Esophagus (tissue), 2 donors: ENCODE data around the gene EIF1. TPM values are rescaled to one million over a fixed set of nuclear protein-coding genes. Genes with fewer than 3 reads are reported as not detected.
"Not testable (repeated sequence)": the region's sequence is repeated elsewhere in the genome, so short reads cannot be mapped to it uniquely, and the experiment has no call there.

Experiments used
- H3K27ac ChIP-seq, 2 donors: one replicate each; pipeline ENCODE4 v1.5.1; 2013; ENCODE audit warnings: low read depth in 2 of 2, mild to moderate bottlenecking in 2 of 2, inconsistent platforms in 1 of 2, low read length in 1 of 2, moderate library complexity in 1 of 2
- H3K27me3 ChIP-seq, 2 donors: one replicate each; pipeline ENCODE4 v1.6.1; 2013; ENCODE audit warnings: low read length in 2 of 2, control low read depth in 1 of 2, mild to moderate bottlenecking in 1 of 2; ENCODE audit not compliant: insufficient read depth in 2 of 2, control insufficient read depth in 1 of 2
- H3K36me3 ChIP-seq, 2 donors: one replicate each; pipeline ENCODE4 v1.6.1; 2013; ENCODE audit warnings: low read length in 1 of 2; ENCODE audit not compliant: control insufficient read depth in 2 of 2, insufficient read depth in 2 of 2
- H3K4me1 ChIP-seq, 2 donors: one replicate each; pipeline ENCODE4 v1.6.1; 2013; ENCODE audit warnings: low read length in 1 of 2; ENCODE audit not compliant: control insufficient read depth in 2 of 2, insufficient read depth in 2 of 2
- H3K4me3 ChIP-seq, 2 donors: one replicate each; pipeline ENCODE4 v1.5.1; 2013; ENCODE audit warnings: low read length in 2 of 2, mild to moderate bottlenecking in 2 of 2, low read depth in 1 of 2, moderate library complexity in 1 of 2
- H3K9me3 ChIP-seq, 2 donors: one replicate each; pipeline ENCODE4 v1.6.1; 2013; ENCODE audit warnings: mild to moderate bottlenecking in 2 of 2, low read depth in 1 of 2, low read length in 1 of 2, moderate library complexity in 1 of 2; ENCODE audit not compliant: control insufficient read depth in 2 of 2, insufficient read depth in 1 of 2
- WGBS, 2 donors: extraction: QIAGEN DNeasy Blood & Tissue Kit; methylation state at CpG; one replicate each; pipeline ENCODE4 v1.1.7; 2013; 5-methylcytosine and 5-hydroxymethylcytosine counted together
- polyA plus RNA-seq, 2 donors: library from polyadenylated mRNA; stranded (reverse); fragments of 200-250 nt; gene quantifications; one replicate each; pipeline ENCODE4 v1.2.3, GENCODE V29; 2013
- donor health status: healthy with polysubstance abuse.
- donor health status: Bipolar disorder and iron deficiency.

Gene EIF1
- polyA plus RNA-seq, 2 donors = 342 to 553 TPM

GRCh38 chr17:41678411-41678906 lies 10.2 kb upstream of the EIF1 start:
- H3K4me1 ChIP-seq = no peaks in the 10 kb centered on the region
- H3K27me3 ChIP-seq = no peaks in the 10 kb centered on the region
- H3K4me3 ChIP-seq = peak overlapping the region in 1 of 2 donors; percentile 33
- peak overlapping the region; percentile 78 to 93 for H3K27ac ChIP-seq
- WGBS, 2 donors = 69 to 70% methylated on average over 2 of the region's 2 CpGs
- H3K9me3 ChIP-seq = no peaks in the 10 kb centered on the region
- H3K36me3 ChIP-seq = no peaks in the 10 kb centered on the region

GRCh38 chr17:41678907-41679739 lies 9.6 kb upstream of the EIF1 start:
- Histone ChIP-seq H3K4me3 (peak overlapping the region in 1 of 2 donors; percentile 33), H3K9me3 (no peaks in the 10 kb centered on the region), H3K27ac (peak overlapping the region; percentile 78 to 93), H3K4me1 (no peaks in the 10 kb centered on the region), H3K36me3 (no peaks in the 10 kb centered on the region), H3K27me3 (no peaks in the 10 kb centered on the region)
- 22 to 27% methylated on average over 6 of the region's 6 CpGs for WGBS, 2 donors

- Histone ChIP-seq H3K27ac (peak overlapping the region in 1 of 2 donors; percentile 93), H3K4me3 (no peak overlapping the region), H3K4me1 (no peaks in the 10 kb centered on the region), H3K9me3 (no peaks in the 10 kb centered on the region), H3K27me3 (no peaks in the 10 kb centered on the region), H3K36me3 (no peaks in the 10 kb centered on the region)
- 79 to 86% methylated on average over 5 of the region's 5 CpGs for WGBS, 2 donors
Observed at GRCh38 chr17:41679740-41680425, 8.8 kb upstream of the EIF1 start.

- H3K27ac ChIP-seq = no peak overlapping the region
- H3K27me3 ChIP-seq = no peaks in the 10 kb centered on the region
- H3K4me1 ChIP-seq = no peaks in the 10 kb centered on the region
- 84 to 87% methylated on average over 10 of the region's 10 CpGs for WGBS, 2 donors
- H3K4me3 ChIP-seq = no peak overlapping the region
- H3K36me3 ChIP-seq = no peaks in the 10 kb centered on the region
- no peaks in the 10 kb centered on the region for H3K9me3 ChIP-seq
Observed at GRCh38 chr17:41680426-41681040, 8.2 kb upstream of the EIF1 start.

- Histone ChIP-seq H3K36me3 (no peaks in the 10 kb centered on the region), H3K27me3 (no peaks in the 10 kb centered on the region), H3K4me3 (no peak overlapping the region), H3K27ac (no peak overlapping the region), H3K9me3 (no peaks in the 10 kb centered on the region), H3K4me1 (no peaks in the 10 kb centered on the region)
- 85 to 92% methylated on average over 3 of the region's 3 CpGs for WGBS, 2 donors
Observed at GRCh38 chr17:41681776-41682175, 6.9 kb upstream of the EIF1 start.

- Histone ChIP-seq H3K9me3 (no peaks in the 10 kb centered on the region), H3K4me3 (no peak overlapping the region), H3K4me1 (no peaks in the 10 kb centered on the region), H3K27ac (no peak overlapping the region), H3K27me3 (no peaks in the 10 kb centered on the region), H3K36me3 (no peaks in the 10 kb centered on the region)
- WGBS, 2 donors = 80 to 81% methylated on average over 5 of the region's 5 CpGs
Observed at GRCh38 chr17:41682631-41683030, 6.1 kb upstream of the EIF1 start.

- H3K9me3 ChIP-seq = no peaks in the 10 kb centered on the region
- 68 to 69% methylated on average over 8 of the region's 8 CpGs for WGBS, 2 donors
- H3K27me3 ChIP-seq = no peaks in the 10 kb centered on the region
- H3K4me3 ChIP-seq = no peak overlapping the region
- H3K4me1 ChIP-seq = no peaks in the 10 kb centered on the region
- H3K27ac ChIP-seq = no peak overlapping the region
- no peaks in the 10 kb centered on the region for H3K36me3 ChIP-seq
Observed at GRCh38 chr17:41683441-41684007, 5.2 kb upstream of the EIF1 start.

- Histone ChIP-seq H3K27me3 (no peaks in the 10 kb centered on the region), H3K4me3 (no peak overlapping the region), H3K9me3 (no peaks in the 10 kb centered on the region), H3K27ac (no peak overlapping the region), H3K4me1 (no peaks in the 10 kb centered on the region), H3K36me3 (no peaks in the 10 kb centered on the region)
- WGBS, 2 donors = 67 to 68% methylated on average over 4 of the region's 4 CpGs
Observed at GRCh38 chr17:41684035-41684434, 4.7 kb upstream of the EIF1 start.

GRCh38 chr17:41685753-41686152 lies 2.9 kb upstream of the EIF1 start:
- H3K36me3 ChIP-seq, H3K27ac ChIP-seq, H3K27me3 ChIP-seq, H3K4me3 ChIP-seq, H3K4me1 ChIP-seq, H3K9me3 ChIP-seq: not testable (repeated sequence)
- 93 to 94% methylated on average over 13 of the region's 13 CpGs for WGBS, 2 donors
